Measurements from ENCODE around the gene HIP1. TPM values are rescaled to one million over a fixed set of nuclear protein-coding genes. Genes with fewer than 3 reads are reported as not detected.

The HIP1 gene
- polyA plus RNA-seq, 1 of the 3 experiments (the other 2 are of a cell fraction), result 11.3 TPM

DNA sequence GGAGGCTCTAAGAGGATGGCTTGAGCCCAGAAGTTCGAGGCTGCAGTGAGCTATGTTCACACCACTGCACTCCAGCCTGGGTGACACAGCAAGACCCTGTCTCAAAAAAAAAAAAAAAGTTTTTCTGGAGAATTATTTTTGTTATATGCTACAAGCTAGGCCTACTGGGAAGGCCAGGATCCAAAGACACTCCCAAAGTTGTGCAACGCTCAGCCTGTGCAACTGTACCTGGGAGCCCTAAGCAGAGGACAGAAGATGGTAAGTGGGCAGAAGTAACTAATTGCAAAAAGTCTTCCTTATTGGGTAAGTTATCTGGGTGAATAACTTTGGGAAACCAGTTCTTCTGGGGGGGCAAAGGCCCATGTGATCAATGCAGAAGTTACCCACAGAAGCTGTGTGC is 17.3 kb downstream of the HIP1 start:
- no peaks in the 10 kb centered on the region for H4K20me1 ChIP-seq (ENCODE audit: insufficient read depth)
- no peak overlapping the region for H3K4me2 ChIP-seq
- H3K9me3 ChIP-seq, result no peaks in the 10 kb centered on the region
- H3K79me2 ChIP-seq (ENCODE audit: insufficient read depth), result no peaks in the 10 kb centered on the region
- H3K9ac ChIP-seq, result no peak overlapping the region
- no peak overlapping the region for H3K4me3 ChIP-seq (ENCODE audit: low read depth in 2 of 2, low read length in 1 of 2)
- no peaks in the 10 kb centered on the region for H3K9me2 ChIP-seq
- ChIA-PET CTCF (no interaction called here), POLR2A (interaction anchor here (0.6 kb wide), 1 partner anchor 68 kb away, joined by 3 read pairs; no protein-coding TSS in a partner anchor)
- no peaks in the 10 kb centered on the region for H3F3A ChIP-seq (replicated peaks; ENCODE audit: insufficient read depth)
- DNase-seq, result no peak
- H3K27ac ChIP-seq (ENCODE audit: low read depth in 2 of 2, low read length in 1 of 2), result no peak overlapping the region
- TF ChIP-seq, protein P1, sequence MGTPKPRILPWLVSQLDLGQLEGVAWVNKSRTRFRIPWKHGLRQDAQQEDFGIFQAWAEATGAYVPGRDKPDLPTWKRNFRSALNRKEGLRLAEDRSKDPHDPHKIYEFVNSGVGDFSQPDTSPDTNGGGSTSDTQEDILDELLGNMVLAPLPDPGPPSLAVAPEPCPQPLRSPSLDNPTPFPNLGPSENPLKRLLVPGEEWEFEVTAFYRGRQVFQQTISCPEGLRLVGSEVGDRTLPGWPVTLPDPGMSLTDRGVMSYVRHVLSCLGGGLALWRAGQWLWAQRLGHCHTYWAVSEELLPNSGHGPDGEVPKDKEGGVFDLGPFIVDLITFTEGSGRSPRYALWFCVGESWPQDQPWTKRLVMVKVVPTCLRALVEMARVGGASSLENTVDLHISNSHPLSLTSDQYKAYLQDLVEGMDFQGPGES (IDR thresholded peaks at IDR 0.05; ENCODE audit: low read depth, low read length), result no peak
- TF ChIP-seq ELF1 (IDR thresholded peaks at IDR 0.05) (no peak), SIN3A (IDR thresholded peaks at IDR 0.05; ENCODE audit: borderline replicate concordance, low read depth, low read length) (no peak), YY1 (IDR thresholded peaks at IDR 0.05; ENCODE audit: low read depth) (no peak), RFX5 (IDR thresholded peaks at IDR 0.05; ENCODE audit: low read length) (no peak), GABPA (IDR thresholded peaks at IDR 0.05; ENCODE audit: low read depth) (no peak), EZH2phosphoT487 (IDR thresholded peaks at IDR 0.05; ENCODE audit: borderline replicate concordance, low read depth) (no peak), MXI1 (IDR thresholded peaks at IDR 0.05; ENCODE audit: low read depth, low read length) (no peak), POLR2AphosphoS5 (IDR thresholded peaks at IDR 0.05; ENCODE audit: low read depth, low read length) (no peak), JUND (IDR thresholded peaks at IDR 0.05) (no peak), EP300 (IDR thresholded peaks at IDR 0.05; ENCODE audit: borderline replicate concordance in 1 of 2, low read depth in 1 of 2, low read length in 1 of 2) (no peak)
- 88% methylated on average over 2 of the region's 2 CpGs for WGBS (ENCODE audit: low lambda C conversion rate)
- H3K27me3 ChIP-seq (ENCODE audit: insufficient read depth), result no peaks in the 10 kb centered on the region
- H2AFZ ChIP-seq (ENCODE audit: low read depth), result no peak overlapping the region
- H3K36me3 ChIP-seq (replicated peaks in 1 of 2; ENCODE audit: control insufficient read depth in 1 of 2, insufficient read depth in 2 of 2, low read length in 1 of 2), result no peaks in the 10 kb centered on the region
- H3K4me1 ChIP-seq (ENCODE audit: control insufficient read depth in 1 of 2, insufficient read depth in 2 of 2, low read depth in 1 of 2, low read length in 1 of 2), result peaks cover 0 to 5% of the 10 kb centered on the region in 2 experiments; a peak in 2 of 4 replicates

DNA sequence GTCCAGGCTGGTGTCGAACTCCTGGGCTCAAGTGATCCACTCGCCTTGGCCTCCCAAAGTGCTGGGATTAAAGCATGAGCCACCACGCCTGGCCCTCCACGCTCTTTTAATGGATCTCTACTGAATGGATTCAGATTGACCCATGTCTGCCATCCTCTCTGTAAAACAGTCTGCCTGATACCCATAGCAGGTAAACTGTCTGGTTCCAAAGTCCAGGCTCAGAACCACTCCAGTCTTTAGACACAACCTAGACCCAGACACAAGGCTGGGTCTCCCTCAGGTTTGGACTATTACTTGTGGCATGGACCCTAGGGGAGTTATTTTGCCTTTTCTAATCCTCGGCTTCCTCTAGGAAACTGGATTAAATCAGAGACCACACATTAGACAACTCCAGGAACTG is 19.1 kb downstream of the HIP1 start:
- Histone ChIP-seq H3K4me2 (no peak overlapping the region), H3K27me3 (ENCODE audit: insufficient read depth) (no peaks in the 10 kb centered on the region), H3K79me2 (ENCODE audit: insufficient read depth) (no peaks in the 10 kb centered on the region), H3K36me3 (replicated peaks in 1 of 2; ENCODE audit: control insufficient read depth in 1 of 2, insufficient read depth in 2 of 2, low read length in 1 of 2) (no peaks in the 10 kb centered on the region), H4K20me1 (ENCODE audit: insufficient read depth) (no peaks in the 10 kb centered on the region), H3F3A (replicated peaks; ENCODE audit: insufficient read depth) (no peaks in the 10 kb centered on the region), H3K9me2 (no peaks in the 10 kb centered on the region), H2AFZ (ENCODE audit: low read depth) (no peak overlapping the region), H3K9me3 (no peaks in the 10 kb centered on the region), H3K4me3 (ENCODE audit: low read depth in 2 of 2, low read length in 1 of 2) (no peak overlapping the region), H3K4me1 (ENCODE audit: control insufficient read depth in 1 of 2, insufficient read depth in 2 of 2, low read depth in 1 of 2, low read length in 1 of 2) (peaks cover 0 to 5% of the 10 kb centered on the region in 2 experiments; a peak in 2 of 4 replicates), H3K27ac (ENCODE audit: low read depth in 2 of 2, low read length in 1 of 2) (no peak overlapping the region), H3K9ac (no peak overlapping the region)
- no peak for DNase-seq
- TF ChIP-seq, protein P2, sequence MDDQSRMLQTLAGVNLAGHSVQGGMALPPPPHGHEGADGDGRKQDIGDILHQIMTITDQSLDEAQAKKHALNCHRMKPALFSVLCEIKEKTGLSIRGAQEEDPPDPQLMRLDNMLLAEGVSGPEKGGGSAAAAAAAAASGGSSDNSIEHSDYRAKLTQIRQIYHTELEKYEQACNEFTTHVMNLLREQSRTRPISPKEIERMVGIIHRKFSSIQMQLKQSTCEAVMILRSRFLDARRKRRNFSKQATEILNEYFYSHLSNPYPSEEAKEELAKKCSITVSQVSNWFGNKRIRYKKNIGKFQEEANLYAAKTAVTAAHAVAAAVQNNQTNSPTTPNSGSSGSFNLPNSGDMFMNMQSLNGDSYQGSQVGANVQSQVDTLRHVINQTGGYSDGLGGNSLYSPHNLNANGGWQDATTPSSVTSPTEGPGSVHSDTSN (IDR thresholded peaks at IDR 0.05), result no peak
- no peak for TF ChIP-seq GABPA (IDR thresholded peaks at IDR 0.05; ENCODE audit: low read depth)
- no peak for TF ChIP-seq EP300 (IDR thresholded peaks at IDR 0.05; ENCODE audit: borderline replicate concordance in 1 of 2, low read depth in 1 of 2, low read length in 1 of 2)
- no peak for TF ChIP-seq EZH2phosphoT487 (IDR thresholded peaks at IDR 0.05; ENCODE audit: borderline replicate concordance, low read depth)
- no peak for TF ChIP-seq TAF1 (IDR thresholded peaks at IDR 0.05; ENCODE audit: borderline replicate concordance, low read depth, low read length)
- TF ChIP-seq, protein P3, sequence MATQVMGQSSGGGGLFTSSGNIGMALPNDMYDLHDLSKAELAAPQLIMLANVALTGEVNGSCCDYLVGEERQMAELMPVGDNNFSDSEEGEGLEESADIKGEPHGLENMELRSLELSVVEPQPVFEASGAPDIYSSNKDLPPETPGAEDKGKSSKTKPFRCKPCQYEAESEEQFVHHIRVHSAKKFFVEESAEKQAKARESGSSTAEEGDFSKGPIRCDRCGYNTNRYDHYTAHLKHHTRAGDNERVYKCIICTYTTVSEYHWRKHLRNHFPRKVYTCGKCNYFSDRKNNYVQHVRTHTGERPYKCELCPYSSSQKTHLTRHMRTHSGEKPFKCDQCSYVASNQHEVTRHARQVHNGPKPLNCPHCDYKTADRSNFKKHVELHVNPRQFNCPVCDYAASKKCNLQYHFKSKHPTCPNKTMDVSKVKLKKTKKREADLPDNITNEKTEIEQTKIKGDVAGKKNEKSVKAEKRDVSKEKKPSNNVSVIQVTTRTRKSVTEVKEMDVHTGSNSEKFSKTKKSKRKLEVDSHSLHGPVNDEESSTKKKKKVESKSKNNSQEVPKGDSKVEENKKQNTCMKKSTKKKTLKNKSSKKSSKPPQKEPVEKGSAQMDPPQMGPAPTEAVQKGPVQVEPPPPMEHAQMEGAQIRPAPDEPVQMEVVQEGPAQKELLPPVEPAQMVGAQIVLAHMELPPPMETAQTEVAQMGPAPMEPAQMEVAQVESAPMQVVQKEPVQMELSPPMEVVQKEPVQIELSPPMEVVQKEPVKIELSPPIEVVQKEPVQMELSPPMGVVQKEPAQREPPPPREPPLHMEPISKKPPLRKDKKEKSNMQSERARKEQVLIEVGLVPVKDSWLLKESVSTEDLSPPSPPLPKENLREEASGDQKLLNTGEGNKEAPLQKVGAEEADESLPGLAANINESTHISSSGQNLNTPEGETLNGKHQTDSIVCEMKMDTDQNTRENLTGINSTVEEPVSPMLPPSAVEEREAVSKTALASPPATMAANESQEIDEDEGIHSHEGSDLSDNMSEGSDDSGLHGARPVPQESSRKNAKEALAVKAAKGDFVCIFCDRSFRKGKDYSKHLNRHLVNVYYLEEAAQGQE (IDR thresholded peaks at IDR 0.05; ENCODE audit: low read depth, low read length), result no peak
- TF ChIP-seq, protein P4, sequence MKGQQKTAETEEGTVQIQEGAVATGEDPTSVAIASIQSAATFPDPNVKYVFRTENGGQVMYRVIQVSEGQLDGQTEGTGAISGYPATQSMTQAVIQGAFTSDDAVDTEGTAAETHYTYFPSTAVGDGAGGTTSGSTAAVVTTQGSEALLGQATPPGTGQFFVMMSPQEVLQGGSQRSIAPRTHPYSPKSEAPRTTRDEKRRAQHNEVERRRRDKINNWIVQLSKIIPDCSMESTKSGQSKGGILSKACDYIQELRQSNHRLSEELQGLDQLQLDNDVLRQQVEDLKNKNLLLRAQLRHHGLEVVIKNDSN (IDR thresholded peaks at IDR 0.05; ENCODE audit: borderline replicate concordance, low read depth), result no peak
- no peak for TF ChIP-seq SIN3A (IDR thresholded peaks at IDR 0.05; ENCODE audit: borderline replicate concordance, low read depth, low read length)
- TF ChIP-seq FOXJ3 (CRISPR knock-in tag; IDR thresholded peaks at IDR 0.05), result no peak
- no peak for TF ChIP-seq JUND (IDR thresholded peaks at IDR 0.05)
- POLR2A ChIA-PET, result no interaction called here
- CTCF ChIA-PET, result no interaction called here
- 91% methylated on average over 5 of the region's 5 CpGs for WGBS (ENCODE audit: low lambda C conversion rate)
